ENCODE measurements around the gene CHRND.
"Not testable (repeated sequence)": the region's sequence is repeated elsewhere in the genome, so short reads cannot be mapped to it uniquely, and the experiment has no call there.

Gene CHRND

DNA sequence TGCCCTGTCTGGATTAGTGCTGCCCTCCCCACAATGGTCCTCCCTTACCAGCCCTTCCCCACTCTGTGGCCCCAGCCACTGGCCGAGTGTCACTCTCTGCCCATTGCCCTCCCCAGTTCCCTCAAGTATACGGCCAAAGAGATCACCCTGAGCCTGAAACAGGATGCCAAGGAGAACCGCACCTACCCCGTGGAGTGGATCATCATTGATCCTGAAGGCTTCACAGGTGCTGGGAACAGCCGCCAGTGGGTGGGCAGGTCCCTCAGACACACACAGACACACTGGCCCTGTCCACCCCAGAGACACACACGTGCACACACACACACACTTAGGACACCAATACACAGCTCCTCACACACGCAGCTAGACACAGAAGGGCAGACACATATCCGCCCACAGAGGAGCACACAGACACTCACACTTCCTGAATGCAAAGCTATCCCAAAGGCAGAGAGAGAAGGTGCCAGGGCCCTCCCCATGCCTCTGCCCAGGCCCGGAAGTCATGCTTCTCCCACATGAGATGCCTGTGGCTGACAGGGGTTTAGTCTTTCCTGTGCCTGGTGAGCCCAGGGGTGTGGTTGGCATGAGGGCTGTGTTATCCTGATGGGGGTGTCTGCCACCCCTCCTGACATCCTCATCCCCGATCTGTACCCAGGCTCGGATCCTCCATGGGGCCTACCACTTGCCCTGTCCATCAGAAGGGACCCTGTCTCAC is 2.9 kb downstream of the CHRND start:
- no peak for DNase-seq (ENCODE audit: low read depth, low spot score)
- CTCF ChIA-PET, result no interaction called here
- POLR2A ChIA-PET, result no interaction called here
- no peak overlapping the region for H3K4me3 ChIP-seq (ENCODE audit: low read depth, low read length)
- TF ChIP-seq, protein P1, sequence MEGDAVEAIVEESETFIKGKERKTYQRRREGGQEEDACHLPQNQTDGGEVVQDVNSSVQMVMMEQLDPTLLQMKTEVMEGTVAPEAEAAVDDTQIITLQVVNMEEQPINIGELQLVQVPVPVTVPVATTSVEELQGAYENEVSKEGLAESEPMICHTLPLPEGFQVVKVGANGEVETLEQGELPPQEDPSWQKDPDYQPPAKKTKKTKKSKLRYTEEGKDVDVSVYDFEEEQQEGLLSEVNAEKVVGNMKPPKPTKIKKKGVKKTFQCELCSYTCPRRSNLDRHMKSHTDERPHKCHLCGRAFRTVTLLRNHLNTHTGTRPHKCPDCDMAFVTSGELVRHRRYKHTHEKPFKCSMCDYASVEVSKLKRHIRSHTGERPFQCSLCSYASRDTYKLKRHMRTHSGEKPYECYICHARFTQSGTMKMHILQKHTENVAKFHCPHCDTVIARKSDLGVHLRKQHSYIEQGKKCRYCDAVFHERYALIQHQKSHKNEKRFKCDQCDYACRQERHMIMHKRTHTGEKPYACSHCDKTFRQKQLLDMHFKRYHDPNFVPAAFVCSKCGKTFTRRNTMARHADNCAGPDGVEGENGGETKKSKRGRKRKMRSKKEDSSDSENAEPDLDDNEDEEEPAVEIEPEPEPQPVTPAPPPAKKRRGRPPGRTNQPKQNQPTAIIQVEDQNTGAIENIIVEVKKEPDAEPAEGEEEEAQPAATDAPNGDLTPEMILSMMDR (IDR thresholded peaks at IDR 0.05; ENCODE audit: insufficient read depth, low read length, missing control alignments), result no peak

GRCh38 chr2:232529806-232530547 is 4.0 kb downstream of the CHRND start:
- ChIA-PET CTCF (no interaction called here), POLR2A (no interaction called here)
- H3K4me3 ChIP-seq (ENCODE audit: low read depth, low read length), result no peak overlapping the region
- no peak for DNase-seq (ENCODE audit: low read depth, low spot score)
- TF ChIP-seq, protein P1 (IDR thresholded peaks at IDR 0.05; ENCODE audit: insufficient read depth, low read length, missing control alignments), result no peak

DNA sequence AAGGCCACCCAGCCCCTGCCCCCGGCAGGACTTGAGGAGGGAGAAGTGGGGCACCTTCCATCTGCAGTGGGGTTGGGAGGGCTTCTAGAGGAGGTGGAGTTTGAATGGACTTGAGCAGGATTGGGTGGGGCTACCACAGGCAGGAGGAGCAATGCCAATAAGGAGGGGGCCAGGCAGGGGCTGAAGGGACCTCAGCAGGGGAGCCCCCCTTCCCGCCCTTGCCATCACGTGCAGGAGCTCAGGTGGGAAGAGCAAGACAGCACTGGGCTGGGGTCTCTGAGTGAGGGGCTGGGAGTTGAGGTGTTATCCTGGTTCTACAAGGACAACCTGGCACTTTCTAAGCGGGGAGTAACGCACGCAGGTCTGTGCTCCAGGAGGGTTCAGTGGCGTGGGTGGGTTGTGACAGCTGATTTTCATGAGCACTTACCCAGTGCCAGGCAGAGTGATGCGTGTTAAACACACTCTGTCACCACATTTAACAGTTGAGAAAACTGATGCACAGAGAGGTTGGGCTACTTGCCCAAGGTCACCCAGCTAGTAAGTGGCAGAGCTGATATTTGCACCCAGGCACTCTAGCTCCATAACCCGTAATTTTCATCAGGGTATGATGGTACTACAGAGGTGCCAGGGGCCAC is 4.8 kb downstream of the CHRND start:
- no peak for DNase-seq (ENCODE audit: low read depth, low spot score)
- CTCF ChIA-PET, result interaction anchor here (4.0 kb wide), 1 partner anchor 9 kb away, joined by 21 read pairs; no protein-coding TSS in a partner anchor
- TF ChIP-seq, protein P1 (IDR thresholded peaks at IDR 0.05; ENCODE audit: insufficient read depth, low read length, missing control alignments), result no peak
- POLR2A ChIA-PET, result no interaction called here
- H3K4me3 ChIP-seq (ENCODE audit: low read depth, low read length), result no peak overlapping the region

DNA sequence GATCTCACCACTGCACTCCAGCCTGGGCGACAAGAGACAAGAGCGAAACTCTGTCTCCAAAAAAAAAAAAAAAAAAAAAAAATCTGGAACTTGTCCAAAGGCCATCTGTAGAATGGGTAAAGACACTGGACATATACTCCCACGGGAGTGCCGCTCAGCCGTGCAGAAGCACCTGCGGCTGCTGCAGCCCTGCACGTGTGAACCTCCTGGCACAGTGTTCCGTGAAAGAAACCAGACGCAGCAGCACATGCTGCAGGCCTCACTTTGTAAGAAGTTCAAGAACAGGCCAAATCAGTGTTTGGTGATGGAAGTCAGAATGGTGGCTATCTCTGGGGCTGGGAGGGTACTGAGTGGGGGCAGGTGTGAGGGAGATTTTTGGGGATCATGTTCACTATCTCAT is 6.5 kb downstream of the CHRND start:
- DNase-seq (ENCODE audit: low read depth, low spot score), result no peak
- POLR2A ChIA-PET, result no interaction called here
- no peak overlapping the region for H3K4me3 ChIP-seq (ENCODE audit: low read depth, low read length)
- TF ChIP-seq, protein P1 (IDR thresholded peaks at IDR 0.05; ENCODE audit: insufficient read depth, low read length, missing control alignments), result no peak
- CTCF ChIA-PET, result interaction anchor here (1.4 to 4.0 kb wide), 3 partner anchors 11 to 680 kb away, joined by 4 to 21 read pairs (median 5); no protein-coding TSS in a partner anchor

- POLR2A ChIA-PET; DNase-seq (ENCODE audit: low read depth, low spot score); H3K4me3 ChIP-seq (ENCODE audit: low read depth, low read length): not testable (repeated sequence)
- CTCF ChIA-PET, result interaction anchor here (0.8 to 4.0 kb wide), 4 partner anchors 11 to 680 kb away, joined by 3 to 21 read pairs (median 4); no protein-coding TSS in a partner anchor
Measured at GRCh38 chr2:232532821-232533220, 6.9 kb downstream of the CHRND start.

GRCh38 chr2:232533944-232534710 is 8.2 kb downstream of the CHRND start:
- POLR2A ChIA-PET, result no interaction called here
- CTCF ChIA-PET, result interaction anchor here (1.8 to 4.0 kb wide), 2 partner anchors 13 to 681 kb away, joined by 5 to 21 read pairs; no protein-coding TSS in a partner anchor
- H3K4me3 ChIP-seq (ENCODE audit: low read depth, low read length), result no peak overlapping the region
- TF ChIP-seq, protein P1 (IDR thresholded peaks at IDR 0.05; ENCODE audit: insufficient read depth, low read length, missing control alignments), result no peak
- no peak for DNase-seq (ENCODE audit: low read depth, low spot score)

All from AG04449 (cell line).